HCT116 (cell line): ENCODE measurements around the gene IQGAP2. TPM values are rescaled to one million over a fixed set of nuclear protein-coding genes. Genes with fewer than 3 reads are reported as not detected.

Source experiments
- ATAC-seq: fragments of 200-7000 bp; cut with Tn5 transposase; 2 replicates; pipeline ENCODE4 v1.9.1; 2020; ENCODE audit warnings: mild to moderate bottlenecking, moderate library complexity
- BruUV-seq: library from RNA; stranded (reverse); fragments of 400-500 nt; replicated peaks from 2 replicates; lab custom pipeline; 2021; lab: Mats Ljungman, UMichigan
- CTCF ChIA-PET: fragments of 300-600 bp; sonication (Branson Sonifier 250); formaldehyde crosslinking; loops from one replicate; lab custom pipeline; 2021; ENCODE audit warnings: antibody characterized with exemption; lab: Charles Lee
- POLR2A ChIA-PET: fragments of 300-600, 350-600 bp; sonication (Branson Sonifier 250); formaldehyde crosslinking; loops from one replicate; lab custom pipeline; 2021; ENCODE audit warnings: antibody characterized with exemption; lab: Charles Lee
- RAD21 ChIA-PET, 2 experiments: fragments of 300-600 bp; sonication (Branson Sonifier 250); formaldehyde crosslinking; loops; one replicate each; lab custom pipeline; 2023; ENCODE audit warnings: low total read pairs in 2 of 2; ENCODE audit not compliant: uncharacterized antibody in 2 of 2, unreplicated experiment in 2 of 2, low non-redundant PET in 1 of 2; lab: Charles Lee
- DNase-seq: peaks from one replicate; pipeline ENCODE4 v3.0.0-alpha.2; 2010; ENCODE audit warnings: low read depth, low spot score
- H2AFZ ChIP-seq: fragments of 200-600 bp; shearing (Covaris generic), sonication (generic); 2 replicates; pipeline ENCODE4 v1.6.1; 2017; ENCODE audit warnings: low read depth, mixed run types, mixed read lengths, antibody characterized with exemption, low read length; ENCODE audit not compliant: poor library complexity, severe bottlenecking
- H3K27ac ChIP-seq: 2 replicates; pipeline ENCODE4 v1.5.1; 2012; ENCODE audit warnings: low read depth, low read length
- H3K27me3 ChIP-seq: fragments of 200-600 bp; sonication (generic); 2 replicates; pipeline ENCODE4 v1.6.1; 2016; ENCODE audit warnings: mixed run types, low read length, mixed read lengths; ENCODE audit not compliant: insufficient read depth
- H3K36me3 ChIP-seq, 2 experiments: fragments of 200-500 bp in 1 of 2; fragments of 200-600 bp in 1 of 2; sonication (Bioruptor generic) in 1 of 2; sonication (generic) in 1 of 2; 2 replicates each; pipeline versions ENCODE4 v1.5.1 to v1.6.1; 2014 to 2016; ENCODE audit warnings: low read length in 2 of 2, inconsistent platforms in 1 of 2, mixed read lengths in 1 of 2, mixed run types in 1 of 2; ENCODE audit not compliant: insufficient read depth in 2 of 2, control insufficient read depth in 1 of 2
- H3K4me1 ChIP-seq, 2 experiments: fragments of 200-600 bp in 1 of 2; sonication (generic) in 1 of 2; 2 replicates each; pipeline versions ENCODE4 v1.5.1 to v1.6.1; 2012 to 2017; ENCODE audit warnings: low read length in 2 of 2, inconsistent platforms in 1 of 2, mild to moderate bottlenecking in 1 of 2, mixed read lengths in 1 of 2, mixed run types in 1 of 2, moderate library complexity in 1 of 2; ENCODE audit not compliant: insufficient read depth in 2 of 2, control insufficient read depth in 1 of 2
- H3K4me2 ChIP-seq: fragments of 200-600 bp; sonication (generic); 2 replicates; pipeline ENCODE4 v1.6.1; 2017; ENCODE audit warnings: mixed run types, low read length, mixed read lengths
- H3K4me3 ChIP-seq, 2 experiments: fragments of 200-600 bp in 1 of 2; sonication (generic) in 1 of 2; replicated peaks in 1 of 2; 2 replicates each; pipeline ENCODE4 v1.5.1; 2011 to 2016; ENCODE audit warnings: low read length in 2 of 2, control low read depth in 1 of 2, low read depth in 1 of 2, mild to moderate bottlenecking in 1 of 2, mixed read lengths in 1 of 2, mixed run types in 1 of 2
- H3K79me2 ChIP-seq: fragments of 200-600 bp; sonication (generic); 2 replicates; pipeline ENCODE4 v1.6.1; 2017; ENCODE audit warnings: mild to moderate bottlenecking, mixed run types, low read length, moderate library complexity, mixed read lengths; ENCODE audit not compliant: insufficient read depth
- H3K9ac ChIP-seq: fragments of 200-600 bp; sonication (generic); 2 replicates; pipeline ENCODE4 v1.6.1; 2016; ENCODE audit warnings: low read length, mixed read lengths
- H3K9me2 ChIP-seq: fragments of 200-600 bp; sonication (generic), shearing (Covaris generic); 2 replicates; pipeline ENCODE4 v1.6.1; 2017; ENCODE audit warnings: mixed run types, mild to moderate bottlenecking, moderate library complexity; ENCODE audit not compliant: insufficient read depth
- H3K9me3 ChIP-seq, 2 experiments: fragments of 200-500 bp in 1 of 2; fragments of 200-600 bp in 1 of 2; sonication (Bioruptor generic) in 1 of 2; sonication (generic) in 1 of 2; 2 replicates each; pipeline ENCODE4 v1.6.1; 2014 to 2017; ENCODE audit warnings: low read length in 2 of 2, mixed read lengths in 2 of 2, inconsistent platforms in 1 of 2, low read depth in 1 of 2, mild to moderate bottlenecking in 1 of 2, mixed run types in 1 of 2, moderate library complexity in 1 of 2; ENCODE audit not compliant: control insufficient read depth in 1 of 2, insufficient read depth in 1 of 2
- H4K20me1 ChIP-seq: fragments of 200-600 bp; sonication (generic), shearing (Covaris generic); 2 replicates; pipeline ENCODE4 v1.6.1; 2017; ENCODE audit warnings: mixed run types, mild to moderate bottlenecking, moderate library complexity; ENCODE audit not compliant: insufficient read depth
- ATF3 ChIP-seq: IDR thresholded peaks from 2 replicates; pipeline ENCODE4 v1.6.1; 2012
- CBX3 ChIP-seq: IDR thresholded peaks from 2 replicates; pipeline ENCODE4 v1.6.1; 2012; ENCODE audit warnings: low read depth
- CEBPB ChIP-seq: IDR thresholded peaks from 2 replicates; pipeline ENCODE4 v1.6.1; 2012; ENCODE audit warnings: low read depth
- JUND ChIP-seq: IDR thresholded peaks from 2 replicates; pipeline ENCODE4 v1.6.1; 2012
- REST ChIP-seq: IDR thresholded peaks from 2 replicates; pipeline ENCODE4 v1.6.1; 2012; ENCODE audit warnings: low read depth
- YY1 ChIP-seq: IDR thresholded peaks from 2 replicates; pipeline ENCODE4 v1.6.1; 2011; ENCODE audit warnings: low read length, low read depth, moderate library complexity, mild to moderate bottlenecking; ENCODE audit not compliant: insufficient replicate concordance; ENCODE audit errors: extremely low read depth
- intact Hi-C: fragments of 100-400 bp; cut with micrococcal nuclease; formaldehyde crosslinking; loops from 2 replicates; pipeline ENCODE4 v1.10.0; 2022
- total RNA-seq: library from RNA; stranded (reverse); gene quantifications from one replicate; pipeline ENCODE4 v1.2.1, GENCODE V29; 2021; ENCODE audit not compliant: unreplicated experiment

The IQGAP2 gene
- total RNA-seq, 1 experiment from 2014 or later, result 2.0 TPM

GRCh38 chr5:76638479-76638878 lies 235.4 kb downstream of the IQGAP2 start:
- no peaks in the 10 kb centered on the region for H3K9me2 ChIP-seq
- no TSS peak for BruUV-seq
- DNase-seq (no peak), ATAC-seq (no peak)
- intact Hi-C loops, result no loop called here
- H3K4me3 ChIP-seq, result no peak overlapping the region
- RAD21 ChIA-PET, result no interaction called here
- H3K79me2 ChIP-seq, result no peaks in the 10 kb centered on the region
- POLR2A ChIA-PET, result no interaction called here
- no peak overlapping the region for H2AFZ ChIP-seq
- H3K4me2 ChIP-seq, result no peak overlapping the region
- H3K9ac ChIP-seq, result no peak overlapping the region
- no peaks in the 10 kb centered on the region for H3K9me3 ChIP-seq
- no peaks in the 10 kb centered on the region for H3K4me1 ChIP-seq
- no peak overlapping the region for H3K27ac ChIP-seq
- H3K36me3 ChIP-seq, result no peaks in the 10 kb centered on the region
- CTCF ChIA-PET, result interaction anchor here (1.5 kb wide), 1 partner anchor 37 kb away, joined by 5 read pairs; no protein-coding TSS in a partner anchor
- TF ChIP-seq CBX3 (no peak), ATF3 (no peak), CEBPB (no peak), JUND (no peak), REST (no peak), YY1 (no peak)
- no peaks in the 10 kb centered on the region for H4K20me1 ChIP-seq
- no peaks in the 10 kb centered on the region for H3K27me3 ChIP-seq
